OCI-LY7 (cell line): ENCODE results near the gene NOTCH2.

Source experiments
- EZH2phosphoT487 ChIP-seq: fragments of 200-600 bp; sonication (generic); IDR thresholded peaks from 2 replicates; pipeline ENCODE4 v1.6.1; 2018; ENCODE audit warnings: low read depth, borderline replicate concordance, mild to moderate bottlenecking, mixed run types, antibody characterized with exemption, low read length, moderate library complexity, mixed read lengths
- TF ChIP-seq, protein P1 (sequence below): fragments of 200-600 bp; sonication (generic); conservative IDR thresholded peaks from 2 replicates; pipeline ENCODE4 v1.5.1; 2014; ENCODE audit warnings: mild to moderate bottlenecking, antibody characterized with exemption, low read length, moderate library complexity, mixed read lengths

DNA sequence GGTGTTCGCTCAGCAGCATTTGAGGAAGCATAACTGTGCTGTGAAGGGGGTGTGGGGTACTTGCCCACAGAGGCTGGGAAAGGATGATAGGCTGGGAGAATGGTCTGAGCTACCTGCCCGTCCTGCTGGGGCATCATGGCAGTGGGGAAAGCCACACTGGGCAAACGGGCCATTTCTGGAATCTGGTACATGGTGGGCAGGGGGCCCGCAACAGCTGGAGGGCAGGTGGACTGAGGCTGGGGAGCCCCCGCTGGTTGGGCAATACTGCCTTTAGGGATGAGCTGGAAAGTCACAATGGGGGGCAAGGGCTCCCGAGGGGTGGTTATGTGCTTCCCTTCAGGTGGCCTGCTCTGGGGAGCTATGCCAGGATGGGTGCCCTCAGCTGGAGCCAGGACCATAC lies 153.9 kb downstream of the NOTCH2 start:
- TF ChIP-seq, protein P1, sequence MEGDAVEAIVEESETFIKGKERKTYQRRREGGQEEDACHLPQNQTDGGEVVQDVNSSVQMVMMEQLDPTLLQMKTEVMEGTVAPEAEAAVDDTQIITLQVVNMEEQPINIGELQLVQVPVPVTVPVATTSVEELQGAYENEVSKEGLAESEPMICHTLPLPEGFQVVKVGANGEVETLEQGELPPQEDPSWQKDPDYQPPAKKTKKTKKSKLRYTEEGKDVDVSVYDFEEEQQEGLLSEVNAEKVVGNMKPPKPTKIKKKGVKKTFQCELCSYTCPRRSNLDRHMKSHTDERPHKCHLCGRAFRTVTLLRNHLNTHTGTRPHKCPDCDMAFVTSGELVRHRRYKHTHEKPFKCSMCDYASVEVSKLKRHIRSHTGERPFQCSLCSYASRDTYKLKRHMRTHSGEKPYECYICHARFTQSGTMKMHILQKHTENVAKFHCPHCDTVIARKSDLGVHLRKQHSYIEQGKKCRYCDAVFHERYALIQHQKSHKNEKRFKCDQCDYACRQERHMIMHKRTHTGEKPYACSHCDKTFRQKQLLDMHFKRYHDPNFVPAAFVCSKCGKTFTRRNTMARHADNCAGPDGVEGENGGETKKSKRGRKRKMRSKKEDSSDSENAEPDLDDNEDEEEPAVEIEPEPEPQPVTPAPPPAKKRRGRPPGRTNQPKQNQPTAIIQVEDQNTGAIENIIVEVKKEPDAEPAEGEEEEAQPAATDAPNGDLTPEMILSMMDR = no peak
- no peak for TF ChIP-seq EZH2phosphoT487
